ENCODE data around the gene ASB9. TPM values are rescaled to one million over a fixed set of nuclear protein-coding genes. Genes with fewer than 3 reads are reported as not detected.

ASB9 gene
- total and polyA plus RNA-seq, 3 donors from 2014 or later: 63.9 to 88.8 (median 83.0) TPM

- H3K4me1 ChIP-seq: no peaks in the 10 kb centered on the region
- H3K27me3 ChIP-seq: no peaks in the 10 kb centered on the region
- intact Hi-C loops (cut with DNase I; ENCODE audit: low total_unique reads): no loop called here
- WGBS, 2 donors: 92% methylated on average over 1 of the region's 1 CpG; no CpG with 5 or more reads in 1 of the 2 donors
- no peaks in the 10 kb centered on the region for H3K9me3 ChIP-seq
- no peak for DNase-seq
- H3K27ac ChIP-seq: no peak overlapping the region
- no peaks in the 10 kb centered on the region for H3K36me3 ChIP-seq (ENCODE audit: low read depth, missing control alignments)
- TF ChIP-seq, protein P1, sequence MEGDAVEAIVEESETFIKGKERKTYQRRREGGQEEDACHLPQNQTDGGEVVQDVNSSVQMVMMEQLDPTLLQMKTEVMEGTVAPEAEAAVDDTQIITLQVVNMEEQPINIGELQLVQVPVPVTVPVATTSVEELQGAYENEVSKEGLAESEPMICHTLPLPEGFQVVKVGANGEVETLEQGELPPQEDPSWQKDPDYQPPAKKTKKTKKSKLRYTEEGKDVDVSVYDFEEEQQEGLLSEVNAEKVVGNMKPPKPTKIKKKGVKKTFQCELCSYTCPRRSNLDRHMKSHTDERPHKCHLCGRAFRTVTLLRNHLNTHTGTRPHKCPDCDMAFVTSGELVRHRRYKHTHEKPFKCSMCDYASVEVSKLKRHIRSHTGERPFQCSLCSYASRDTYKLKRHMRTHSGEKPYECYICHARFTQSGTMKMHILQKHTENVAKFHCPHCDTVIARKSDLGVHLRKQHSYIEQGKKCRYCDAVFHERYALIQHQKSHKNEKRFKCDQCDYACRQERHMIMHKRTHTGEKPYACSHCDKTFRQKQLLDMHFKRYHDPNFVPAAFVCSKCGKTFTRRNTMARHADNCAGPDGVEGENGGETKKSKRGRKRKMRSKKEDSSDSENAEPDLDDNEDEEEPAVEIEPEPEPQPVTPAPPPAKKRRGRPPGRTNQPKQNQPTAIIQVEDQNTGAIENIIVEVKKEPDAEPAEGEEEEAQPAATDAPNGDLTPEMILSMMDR (IDR thresholded peaks at IDR 0.05): no peak
- TF ChIP-seq POLR2A (IDR thresholded peaks at IDR 0.05): no peak
- no peak overlapping the region for H3K4me3 ChIP-seq
Observed at GRCh38 chrX:15217161-15217560, 52.7 kb downstream of the ASB9 start.

- H3K9me3 ChIP-seq: no peaks in the 10 kb centered on the region
- 83% methylated on average over 1 of the region's 1 CpG; no CpG with 5 or more reads in 1 of the 2 donors for WGBS, 2 donors
- H3K4me1 ChIP-seq: no peaks in the 10 kb centered on the region
- no peak overlapping the region for H3K4me3 ChIP-seq
- H3K27ac ChIP-seq: no peak overlapping the region
- no peaks in the 10 kb centered on the region for H3K36me3 ChIP-seq (ENCODE audit: low read depth, missing control alignments)
- TF ChIP-seq, protein P1 (IDR thresholded peaks at IDR 0.05): no peak
- no peak for TF ChIP-seq POLR2A (IDR thresholded peaks at IDR 0.05)
- intact Hi-C loops (cut with DNase I; ENCODE audit: low total_unique reads): no loop called here
- no peak for DNase-seq
- H3K27me3 ChIP-seq: no peaks in the 10 kb centered on the region
Observed at GRCh38 chrX:15216280-15216679, 53.6 kb downstream of the ASB9 start.

GRCh38 chrX:15215366-15215765 is 54.5 kb downstream of the ASB9 start:
- intact Hi-C loops (cut with DNase I; ENCODE audit: low total_unique reads): no loop called here
- no peak for DNase-seq
- H3K27ac ChIP-seq: no peak overlapping the region

GRCh38 chrX:15214588-15214987 is 55.3 kb downstream of the ASB9 start:
- WGBS, 2 donors: 62 to 67% methylated on average over 1 of the region's 1 CpG
- intact Hi-C loops (cut with DNase I; ENCODE audit: low total_unique reads): no loop called here

More at GRCh38 chrX:15215366-15215765, 54.5 kb downstream of the ASB9 start:
- no peak for TF ChIP-seq POLR2A (IDR thresholded peaks at IDR 0.05)
- TF ChIP-seq, protein P1 (IDR thresholded peaks at IDR 0.05): no peak
- H3K4me1 ChIP-seq: no peaks in the 10 kb centered on the region
- no peaks in the 10 kb centered on the region for H3K9me3 ChIP-seq
- WGBS, 2 donors: 81 to 89% methylated on average over 2 of the region's 2 CpGs
- H3K4me3 ChIP-seq: no peak overlapping the region
- no peaks in the 10 kb centered on the region for H3K27me3 ChIP-seq
- no peaks in the 10 kb centered on the region for H3K36me3 ChIP-seq (ENCODE audit: low read depth, missing control alignments)

DNA sequence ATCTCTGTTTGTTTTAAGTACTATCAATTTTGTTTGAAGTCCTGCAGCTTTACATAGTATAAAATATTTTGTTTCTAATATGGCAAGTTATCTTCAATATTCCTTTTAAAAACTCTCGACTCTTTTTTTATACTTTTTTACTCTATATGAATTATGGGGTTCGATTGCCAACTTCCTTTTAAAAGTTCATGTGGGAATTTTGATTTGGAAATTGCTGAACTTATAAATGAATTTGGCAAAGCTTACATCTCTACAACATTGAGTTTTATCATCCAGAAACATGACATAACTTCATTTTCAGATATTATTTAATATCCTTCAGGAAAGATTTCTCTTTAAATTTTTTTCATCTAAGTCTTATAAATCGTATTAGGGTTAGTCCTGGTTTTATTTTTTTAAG is 60.8 kb downstream of the ASB9 start:
- no peak overlapping the region for H3K27ac ChIP-seq
- WGBS, 2 donors: 89 to 94% methylated on average over 3 of the region's 3 CpGs
- no peaks in the 10 kb centered on the region for H3K9me3 ChIP-seq
- no peaks in the 10 kb centered on the region for H3K36me3 ChIP-seq (ENCODE audit: low read depth, missing control alignments)
- H3K4me1 ChIP-seq: no peaks in the 10 kb centered on the region
- H3K4me3 ChIP-seq: no peak overlapping the region
- intact Hi-C loops (cut with DNase I; ENCODE audit: low total_unique reads): no loop called here
- no peak for DNase-seq
- TF ChIP-seq, protein P1 (IDR thresholded peaks at IDR 0.05): no peak
- no peak for TF ChIP-seq POLR2A (IDR thresholded peaks at IDR 0.05)
- H3K27me3 ChIP-seq: no peaks in the 10 kb centered on the region

More at GRCh38 chrX:15214588-15214987, 55.3 kb downstream of the ASB9 start:
- no peaks in the 10 kb centered on the region for H3K36me3 ChIP-seq (ENCODE audit: low read depth, missing control alignments)
- H3K4me3 ChIP-seq: no peak overlapping the region
- no peak for DNase-seq
- H3K27ac ChIP-seq: no peak overlapping the region
- H3K9me3 ChIP-seq: no peaks in the 10 kb centered on the region
- no peaks in the 10 kb centered on the region for H3K4me1 ChIP-seq
- TF ChIP-seq POLR2A (IDR thresholded peaks at IDR 0.05): no peak
- TF ChIP-seq, protein P1 (IDR thresholded peaks at IDR 0.05): no peak
- no peaks in the 10 kb centered on the region for H3K27me3 ChIP-seq
